GM18868 (cell line): Measurements from ENCODE around the gene NINJ1.
"Not testable (repeated sequence)": the region's sequence is repeated elsewhere in the genome, so short reads cannot be mapped to it uniquely, and the experiment has no call there.

Experiments
- ATAC-seq: cut with Tn5 transposase; IDR thresholded peaks from one replicate; pipeline ENCODE4 v1.9.1; 2021; ENCODE audit warnings: mild to moderate bottlenecking, moderate library complexity; ENCODE audit not compliant: unreplicated experiment

Gene NINJ1

DNA sequence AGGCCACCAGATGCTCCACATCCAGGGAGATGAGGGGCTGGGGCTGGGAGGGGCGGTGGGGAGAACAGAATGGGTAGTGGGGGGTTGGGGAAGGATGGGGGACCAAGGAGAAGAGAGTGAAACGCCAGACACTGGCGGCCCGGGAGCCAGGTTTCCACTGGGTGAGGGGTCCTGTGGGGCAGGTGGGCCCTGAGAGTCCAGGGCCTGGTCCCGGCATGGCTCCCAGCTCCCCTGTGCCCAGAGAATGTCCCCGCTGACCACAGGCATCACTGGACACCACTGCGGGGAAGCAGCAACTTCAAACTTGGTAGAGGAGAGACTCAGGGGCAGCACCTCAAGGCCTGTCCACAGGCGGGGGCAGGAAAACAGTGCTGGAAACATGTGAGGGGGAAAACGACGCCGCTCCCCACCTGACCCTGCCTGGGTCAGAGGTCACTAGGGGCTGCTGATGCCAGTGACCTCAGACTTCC, 13.2 kb downstream of the NINJ1 start:
- ATAC-seq, result no peak

DNA sequence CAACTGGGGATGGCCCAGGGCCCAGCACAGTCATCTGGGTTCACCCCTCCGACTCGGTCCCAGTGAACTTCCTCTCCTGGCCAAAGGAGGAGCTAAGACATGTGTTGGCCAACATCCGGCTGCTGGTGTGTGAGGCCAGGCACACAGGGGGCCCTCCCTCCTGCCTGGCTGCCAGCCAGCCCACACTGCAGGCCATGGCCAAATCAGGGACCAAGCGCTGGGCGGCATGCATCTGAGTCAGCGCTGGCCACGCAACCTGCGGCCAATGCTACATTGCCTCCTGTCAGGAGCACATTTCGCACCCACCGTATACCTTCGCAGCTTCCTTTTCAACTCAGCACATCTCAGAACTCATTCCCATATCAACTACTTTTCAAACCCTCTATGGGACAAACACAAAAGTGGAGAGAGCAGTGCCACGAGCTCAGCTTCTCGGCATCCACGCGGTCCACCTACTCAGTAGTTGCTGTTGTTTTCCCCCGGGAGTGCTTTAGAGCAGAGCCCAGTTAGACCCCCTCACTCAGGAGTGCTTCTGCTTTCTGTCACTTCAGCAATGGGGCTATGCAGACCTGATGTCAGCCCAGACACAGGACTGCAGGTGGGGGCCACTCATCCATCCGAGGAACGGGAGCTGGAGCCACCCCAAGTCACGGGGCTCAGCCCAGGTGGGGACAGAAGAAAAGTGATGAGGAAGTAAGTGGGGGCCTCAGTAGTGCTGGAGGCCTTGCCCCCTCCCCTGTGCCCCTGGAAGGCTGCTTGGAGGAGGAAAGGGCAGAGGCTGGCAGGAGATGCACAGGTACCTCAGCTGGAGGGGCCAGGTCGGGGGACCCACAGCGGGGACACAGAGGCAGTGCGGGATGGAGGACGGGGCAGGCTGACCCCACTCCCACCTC, 13.9 kb downstream of the NINJ1 start:
- ATAC-seq, result peak; percentile 93

DNA sequence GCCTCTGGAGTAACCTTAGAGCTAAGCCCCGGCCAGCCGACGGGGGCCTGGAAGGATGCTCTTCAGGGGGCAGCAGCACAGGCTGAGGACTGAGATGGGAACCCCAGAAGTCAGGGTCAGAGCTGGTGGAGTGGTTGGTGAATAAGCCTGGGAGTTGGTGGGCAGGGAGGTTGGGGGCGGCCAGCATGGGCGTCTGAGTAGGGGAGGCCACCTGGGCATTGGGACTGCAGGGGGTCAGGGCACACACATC, 14.4 kb downstream of the NINJ1 start:
- ATAC-seq, result no peak

DNA sequence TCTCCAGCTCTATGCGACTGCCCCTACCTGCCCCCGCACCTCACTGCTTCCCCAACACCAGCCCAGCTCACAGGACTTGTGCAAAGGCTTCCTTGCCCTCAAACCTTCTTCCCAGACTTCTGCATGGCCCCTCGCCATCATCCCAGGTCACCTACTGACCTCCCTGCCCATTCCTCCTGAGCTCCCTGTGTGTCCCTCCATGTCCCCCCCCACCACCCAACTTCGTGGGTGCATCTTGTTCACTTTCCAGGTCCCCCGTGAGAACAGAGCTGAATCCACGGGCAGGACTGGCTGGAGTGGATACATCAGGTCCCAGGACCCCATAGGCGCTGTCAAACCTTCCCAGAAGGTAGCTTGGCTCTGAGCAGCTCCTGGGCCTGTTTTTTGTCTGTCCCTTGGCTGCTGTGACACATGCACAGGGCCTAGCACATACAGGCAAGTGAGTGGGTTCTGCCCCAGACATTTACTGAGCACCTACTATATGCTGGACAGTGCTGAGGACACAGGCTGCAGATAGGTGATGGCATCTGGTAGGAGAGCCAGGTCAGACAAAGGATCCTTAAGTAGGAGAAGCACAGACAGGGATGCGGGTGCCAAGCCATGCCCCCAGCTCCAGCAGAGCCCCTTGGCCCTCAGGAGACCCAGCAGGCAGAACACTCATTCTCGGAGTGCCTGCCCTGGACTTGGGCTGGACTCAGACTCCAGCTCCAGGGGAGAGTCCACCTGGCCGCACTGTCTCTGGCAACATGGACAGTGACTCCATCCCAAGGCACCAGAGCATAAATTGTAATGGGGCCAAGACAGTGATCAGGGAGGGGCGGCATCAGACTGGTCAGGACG, 15.0 kb downstream of the NINJ1 start:
- no peak for ATAC-seq

DNA sequence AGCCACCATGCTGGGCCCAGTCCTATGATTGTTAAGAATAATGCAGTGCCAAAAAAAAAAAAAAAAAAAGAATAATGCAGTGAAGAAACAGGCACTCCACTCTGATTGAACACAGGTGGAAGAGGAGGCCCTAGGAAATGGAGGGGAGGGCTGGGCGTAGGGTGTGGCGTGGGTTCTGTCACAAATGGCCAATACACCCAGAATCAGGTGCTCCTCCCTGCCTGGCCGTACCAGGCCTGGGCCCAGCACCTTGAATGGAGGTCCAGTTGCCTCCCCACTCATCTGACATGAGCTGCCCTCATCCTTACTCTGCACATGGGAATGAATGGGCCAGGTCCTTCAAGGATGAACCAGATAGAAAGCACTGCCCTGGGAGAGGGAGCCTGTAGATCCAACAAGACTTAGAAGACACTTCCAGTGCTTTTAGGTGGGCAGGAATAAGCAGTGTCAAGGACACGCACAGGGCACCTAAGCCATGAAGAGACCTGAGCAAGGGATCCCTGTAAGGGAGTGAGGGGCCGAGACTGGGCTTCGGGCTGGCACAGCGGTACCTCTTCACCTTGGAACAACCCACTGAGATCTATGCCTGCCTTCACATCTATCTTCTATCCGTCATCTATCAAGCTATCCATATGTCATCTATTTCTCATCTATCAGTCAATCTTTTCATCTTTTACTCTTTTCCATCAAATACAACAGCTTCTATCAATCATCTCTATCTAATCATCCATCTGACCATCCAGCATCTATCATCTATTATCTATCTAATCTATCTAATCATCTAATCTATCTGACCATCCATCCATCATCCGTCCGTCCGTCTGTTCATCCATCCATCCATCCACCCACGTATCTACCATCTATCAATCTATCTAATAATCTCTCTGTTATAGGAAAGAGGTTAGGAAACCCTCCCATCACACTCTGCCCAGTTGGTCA, 15.9 kb downstream of the NINJ1 start:
- no peak for ATAC-seq

DNA sequence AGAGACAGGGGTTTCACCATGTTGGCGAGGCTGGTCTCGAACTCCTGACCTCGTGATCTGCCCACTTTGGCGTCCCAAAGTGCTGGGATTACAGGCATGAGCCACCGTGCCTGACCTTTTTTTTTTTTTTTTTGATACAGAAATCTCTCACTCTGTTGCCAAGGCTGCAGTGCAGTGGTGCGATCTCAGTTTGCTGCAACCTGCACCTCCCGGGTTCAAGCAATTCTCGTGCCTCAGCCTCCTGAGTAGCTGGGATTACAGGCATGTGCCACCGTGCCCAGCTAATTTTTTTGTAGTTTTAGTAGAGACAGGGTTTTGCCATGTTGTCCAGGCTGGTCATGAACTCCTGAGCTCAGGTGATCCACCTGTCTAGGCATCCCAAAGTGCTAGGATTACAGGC, 16.5 kb downstream of the NINJ1 start:
- not testable (repeated sequence) for ATAC-seq

DNA sequence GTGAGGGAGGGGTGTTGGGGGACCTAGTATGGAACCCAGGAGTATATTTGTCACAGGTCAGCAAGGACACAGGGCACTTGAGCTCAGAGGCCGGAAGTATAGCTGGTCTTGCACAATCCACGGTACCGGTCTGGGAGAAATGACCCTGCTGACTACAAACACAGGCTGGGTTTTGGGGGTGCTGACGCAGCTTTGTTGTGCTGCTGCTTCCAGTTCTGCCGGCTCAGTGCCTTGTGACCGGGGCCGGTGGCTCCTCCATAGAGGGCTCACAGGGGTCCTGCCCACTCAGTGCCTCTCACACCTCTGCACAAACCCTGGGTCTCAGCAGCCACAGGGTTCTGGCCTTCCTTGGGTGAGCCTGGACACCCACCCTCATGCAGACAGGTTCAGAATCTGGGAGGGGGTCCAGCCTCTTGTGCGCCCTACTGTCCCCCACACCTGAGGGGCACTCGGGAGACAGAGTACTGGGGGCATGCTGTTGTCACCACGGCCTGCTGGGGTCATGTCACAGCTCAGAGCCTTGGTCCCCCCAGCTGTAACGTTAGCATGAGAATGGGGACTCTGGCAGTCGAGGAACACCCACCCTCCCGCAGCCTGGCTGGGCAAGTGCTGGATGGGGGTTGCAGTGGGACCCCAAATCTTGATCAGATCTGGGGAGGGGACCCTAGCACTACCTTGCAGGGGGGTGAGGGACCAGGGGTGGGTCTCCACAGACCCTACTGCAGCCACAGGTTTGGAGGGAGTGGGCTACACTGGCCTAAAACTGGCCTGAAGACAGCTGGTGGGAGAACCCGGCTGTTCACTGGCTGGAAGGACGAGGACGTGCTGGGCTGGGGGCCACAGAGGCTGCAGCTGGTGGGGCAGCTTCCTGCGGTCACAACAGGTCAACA, 17.7 kb downstream of the NINJ1 start:
- no peak for ATAC-seq

DNA sequence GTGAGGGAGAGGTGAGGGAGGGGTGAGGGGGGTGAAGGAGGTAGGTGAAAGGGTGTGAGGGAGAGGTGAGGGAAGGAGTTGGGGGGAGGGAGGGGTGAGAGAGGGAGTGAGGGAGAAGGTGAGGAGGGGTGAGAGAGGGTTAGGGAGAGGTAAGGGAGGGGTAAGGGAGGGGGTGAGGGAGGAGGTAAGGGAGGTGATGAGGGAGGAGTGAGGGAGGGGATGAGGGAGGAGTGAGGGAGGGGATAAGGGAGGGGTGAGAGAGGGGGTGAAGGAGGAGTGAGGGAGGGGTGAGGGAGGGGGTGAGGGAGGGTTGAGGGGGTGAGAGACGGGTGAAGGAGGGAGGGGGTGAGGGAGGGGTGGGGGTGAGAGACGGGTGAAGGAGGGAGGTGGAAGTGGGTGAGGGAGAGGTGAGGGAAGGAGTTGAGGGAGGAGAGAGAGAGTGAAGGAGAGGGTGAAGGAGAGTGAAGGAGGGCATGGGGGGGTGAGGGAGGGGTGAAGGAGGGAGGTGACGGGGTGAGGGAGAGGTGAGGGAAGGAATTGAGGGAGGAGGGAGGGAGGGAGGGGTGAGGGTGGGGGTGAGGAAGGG, 18.5 kb downstream of the NINJ1 start:
- ATAC-seq, result no peak

DNA sequence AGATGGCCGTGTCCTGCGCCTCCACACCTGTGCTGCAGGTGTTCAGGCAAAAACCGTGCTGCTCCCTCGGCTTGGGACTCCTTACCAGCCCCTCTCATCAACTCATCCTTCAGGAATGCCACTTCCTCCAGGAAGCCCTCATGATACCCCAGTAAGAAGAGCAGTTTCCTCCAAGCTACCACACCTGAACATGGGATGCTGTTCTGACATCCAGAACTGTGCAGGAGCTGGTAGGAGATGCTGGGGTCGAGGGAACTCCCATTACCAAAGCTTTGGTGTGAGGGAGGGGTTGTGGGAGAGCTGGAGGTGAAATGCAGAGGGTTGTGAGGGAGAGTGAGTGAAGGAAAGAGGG, 19.1 kb downstream of the NINJ1 start:
- ATAC-seq, result no peak

DNA sequence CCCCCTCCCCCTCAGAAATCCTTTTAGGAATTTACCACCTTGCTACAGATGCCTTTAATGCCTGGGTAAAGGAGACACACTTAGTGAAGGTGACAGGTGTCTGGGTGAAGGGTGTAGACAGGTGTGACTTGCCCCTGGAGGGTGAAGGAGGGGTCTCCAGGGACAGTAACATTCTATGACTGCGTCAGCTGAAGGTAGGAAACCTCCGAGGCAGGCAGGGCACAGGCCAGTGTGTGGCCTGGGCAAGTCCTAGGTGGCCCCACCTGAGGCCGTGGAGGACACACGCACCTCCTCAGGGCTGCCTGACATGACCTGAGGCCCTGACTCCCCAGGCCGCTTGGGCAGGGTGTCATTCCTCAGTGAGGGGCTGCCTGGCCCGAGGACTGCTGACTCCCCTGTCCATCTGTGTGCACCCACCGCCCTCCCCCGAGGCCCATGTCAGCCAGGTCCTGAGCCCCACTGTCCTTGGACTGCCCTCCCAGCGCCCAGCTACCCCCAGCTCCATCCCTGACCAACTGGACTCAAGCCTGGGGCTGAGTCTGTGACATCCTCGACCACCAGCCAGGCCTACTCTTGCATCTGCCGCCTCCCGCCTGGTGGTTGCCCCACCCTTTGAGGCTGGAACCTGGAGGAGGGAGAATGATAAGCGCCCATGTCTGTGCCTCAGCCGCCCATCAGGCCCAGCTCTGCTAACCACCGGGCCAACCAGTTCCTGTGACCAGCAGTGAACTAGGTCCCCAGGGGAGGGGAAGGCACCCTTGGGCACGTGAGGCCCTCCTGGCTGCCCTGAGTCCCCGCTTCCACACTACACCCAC, 19.7 kb downstream of the NINJ1 start:
- ATAC-seq, result no peak

DNA sequence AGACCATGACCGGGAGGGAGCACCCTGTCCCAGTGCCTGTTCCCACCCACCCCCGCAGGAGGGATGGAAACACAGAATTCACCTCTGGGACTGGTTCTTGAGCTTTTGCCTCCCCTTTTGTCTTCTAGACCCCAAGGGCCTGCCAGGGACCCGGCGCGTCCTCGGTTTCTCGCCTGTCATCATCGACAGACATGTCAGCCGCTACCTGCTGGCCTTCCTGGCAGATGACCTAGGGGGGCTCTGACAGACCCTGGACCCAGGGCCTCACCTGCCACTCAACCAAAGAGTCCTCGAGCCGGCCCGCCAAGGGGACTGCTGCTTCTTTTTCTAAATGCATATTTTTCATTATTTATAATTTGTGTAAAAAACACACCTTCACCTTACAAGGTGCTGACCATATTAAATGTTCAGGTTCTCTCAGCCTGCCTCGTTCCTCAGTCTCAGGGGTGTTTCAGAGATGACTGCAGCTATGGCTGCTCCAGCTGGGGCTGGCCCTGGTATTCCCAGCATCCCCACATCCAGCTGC, 21.1 kb downstream of the NINJ1 start:
- ATAC-seq, result no peak

DNA sequence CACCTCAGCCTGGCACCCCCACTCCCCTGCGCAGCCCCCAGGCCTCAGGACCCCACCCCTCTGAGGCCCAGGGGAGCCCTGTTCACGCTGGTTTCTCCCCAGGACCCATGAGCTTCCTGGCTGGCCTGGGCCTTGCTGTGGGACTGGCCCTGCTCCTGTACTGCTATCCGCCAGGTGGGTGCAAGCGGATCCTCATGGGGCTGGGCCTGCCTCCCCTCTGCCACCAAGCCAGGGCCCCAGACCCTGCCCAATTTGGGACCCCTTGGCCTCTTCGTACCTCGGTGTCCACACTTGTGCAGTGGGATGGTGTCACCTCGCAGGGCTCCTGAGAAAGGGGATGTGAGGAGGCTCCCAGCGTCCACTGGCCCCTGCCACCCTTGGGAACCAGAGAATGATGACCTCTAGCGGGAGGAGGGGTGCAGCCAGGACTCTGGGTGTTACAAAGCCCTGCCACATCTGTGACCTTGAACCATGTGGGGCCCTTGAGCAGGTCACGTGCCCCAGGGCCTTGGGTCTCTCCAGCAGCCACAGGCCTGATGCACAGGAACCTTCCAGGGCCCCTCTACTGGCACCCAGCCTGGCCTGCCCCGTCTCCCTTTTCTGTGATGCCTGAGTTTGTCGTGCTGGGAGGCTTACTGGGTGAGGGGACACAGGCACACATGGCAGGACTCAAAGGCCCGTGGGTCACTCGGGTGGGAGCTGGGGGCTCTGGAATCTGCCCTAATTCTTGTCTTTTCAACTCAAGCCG, 21.8 kb downstream of the NINJ1 start:
- no peak for ATAC-seq

DNA sequence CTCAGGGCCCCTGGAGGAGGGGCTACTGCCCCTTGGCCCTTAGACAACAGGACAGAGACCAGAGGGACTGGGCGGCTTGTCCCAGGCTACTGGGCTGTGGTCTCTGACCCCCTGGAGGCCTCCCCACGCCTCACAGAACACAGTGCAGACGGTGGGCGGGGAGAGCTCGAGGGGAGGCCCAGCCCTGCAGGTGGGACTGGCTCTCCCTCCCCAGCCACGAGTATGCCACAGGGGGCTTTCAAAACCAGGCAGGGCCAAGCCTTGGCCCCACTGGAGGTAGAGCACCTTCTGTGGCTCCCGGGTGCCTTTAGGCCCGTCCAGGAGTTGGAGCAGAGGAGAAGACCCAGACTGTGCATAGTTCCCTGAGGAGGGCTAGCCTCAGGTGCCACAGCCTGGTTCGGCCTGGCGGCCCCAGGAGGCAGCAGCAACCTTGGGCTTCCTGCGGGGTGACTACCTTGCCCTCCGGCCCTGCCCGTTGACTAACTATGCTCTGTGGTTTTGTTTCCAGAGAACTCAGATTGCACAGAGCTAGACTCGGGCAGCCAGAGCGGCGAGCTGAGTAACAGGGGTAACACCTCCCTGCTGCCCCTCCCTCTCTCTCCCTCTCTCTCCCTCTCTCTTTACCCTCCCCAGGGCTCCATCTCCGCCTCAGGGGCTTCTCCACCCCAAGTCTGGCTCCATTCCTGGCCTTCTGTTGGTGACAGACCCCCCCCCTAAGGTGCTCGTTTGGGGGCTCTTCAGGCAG, 22.5 kb downstream of the NINJ1 start:
- ATAC-seq, result no peak

DNA sequence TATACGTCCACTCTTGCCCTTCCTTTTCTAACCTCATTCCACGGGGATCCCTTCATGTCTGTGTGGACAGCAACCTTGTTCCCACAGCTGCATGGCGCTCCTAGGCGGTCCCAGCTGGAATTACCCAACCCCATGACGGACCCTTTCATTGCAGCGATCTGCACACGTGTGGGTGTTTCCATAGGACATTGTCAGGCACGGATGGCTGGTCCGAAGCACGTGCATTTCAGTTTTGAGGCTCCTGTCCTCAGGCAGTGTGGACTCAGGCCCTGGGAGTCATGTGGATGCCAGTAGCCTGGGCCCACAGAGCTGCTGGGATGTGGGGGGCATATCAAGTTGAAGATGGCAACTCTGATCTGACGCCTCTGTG, 23.1 kb downstream of the NINJ1 start:
- ATAC-seq, result no peak

DNA sequence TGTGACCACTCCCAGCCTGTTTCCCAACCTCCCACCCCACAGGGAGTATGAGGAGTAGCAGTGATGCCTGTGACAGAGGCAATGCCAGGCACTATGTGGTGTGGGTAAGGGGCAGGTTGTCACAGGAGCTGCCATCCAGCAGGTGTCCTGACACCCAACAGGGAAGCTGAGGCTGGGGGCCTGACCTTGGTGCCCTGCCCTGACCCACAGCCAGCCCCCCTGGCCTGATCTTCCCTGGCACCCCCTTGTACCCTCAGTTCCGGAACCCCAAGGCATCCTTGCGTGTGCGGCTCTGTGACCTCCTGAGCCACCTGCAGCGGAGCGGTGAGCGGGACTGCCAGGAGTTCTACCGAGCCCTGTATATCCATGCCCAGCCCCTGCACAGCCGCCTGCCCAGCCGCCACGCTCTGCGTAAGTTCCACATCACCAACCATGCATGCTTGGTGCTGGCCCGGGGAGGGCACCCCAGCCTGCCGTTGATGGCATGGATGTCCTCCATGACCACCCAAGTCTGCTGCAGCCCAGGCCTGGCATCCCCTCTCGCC, 23.7 kb downstream of the NINJ1 start:
- ATAC-seq, result no peak

DNA sequence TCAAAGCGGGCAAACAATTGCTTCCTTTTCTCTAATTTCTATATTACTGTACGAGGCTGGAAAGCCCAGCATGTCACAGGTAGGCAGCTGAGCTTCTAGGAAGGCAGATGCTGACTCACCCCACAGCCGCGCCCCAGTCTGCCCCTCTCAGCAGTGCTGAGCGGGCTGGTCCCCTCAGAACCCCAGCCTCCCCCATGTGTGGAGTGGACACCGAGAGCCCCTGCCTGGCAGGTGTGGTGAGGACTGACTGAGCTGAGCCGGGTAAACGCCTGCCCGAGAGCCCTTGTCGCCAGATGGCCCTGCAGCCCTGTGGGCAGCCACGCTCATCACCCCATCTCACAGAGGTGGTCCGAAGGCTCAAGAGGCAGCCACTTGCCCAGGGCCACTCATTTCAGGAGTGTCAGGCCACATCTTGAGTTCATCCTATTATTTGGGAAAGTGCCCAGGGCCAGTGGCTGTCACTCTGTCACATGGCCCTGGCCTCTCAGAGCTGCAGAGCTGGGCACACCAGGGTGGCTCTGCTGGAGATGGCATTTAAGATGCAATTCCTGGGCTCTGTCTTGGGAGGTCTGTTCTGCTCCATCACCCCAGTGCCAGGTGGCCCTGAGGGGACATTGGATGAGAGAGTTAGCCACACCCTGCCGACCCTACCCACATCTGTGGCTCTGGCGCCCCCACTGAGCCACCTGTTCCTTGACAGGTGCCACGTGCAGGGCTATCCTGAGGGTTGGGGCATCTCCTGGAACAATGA, 25.6 kb downstream of the NINJ1 start:
- ATAC-seq, result peak; percentile 66

DNA sequence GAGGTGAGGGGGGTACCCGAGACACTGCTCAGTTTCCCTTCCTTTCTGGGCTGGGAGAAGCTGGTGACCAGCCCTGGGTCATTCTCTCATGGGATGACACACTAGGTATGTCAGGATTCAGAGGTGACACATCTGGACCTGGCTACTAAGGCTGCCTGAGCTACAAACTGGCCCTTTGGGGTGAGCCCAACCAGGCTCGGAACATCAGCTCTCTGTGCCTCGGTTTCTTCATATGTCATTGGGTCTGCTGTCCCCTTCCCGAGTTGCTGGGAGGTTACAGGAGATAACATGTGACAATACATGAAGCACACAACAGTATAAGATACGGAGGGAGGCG, 26.3 kb downstream of the NINJ1 start:
- no peak for ATAC-seq
